Peyer's patch (tissue), 4 donors: ENCODE results near the gene DDX31.

ENCODE experiments used
- POLR2A ChIP-seq, 2 donors: fragments of 450-650 bp; IDR thresholded peaks; one replicate each; pipeline ENCODE4 v1.5.1; 2017; ENCODE audit warnings: antibody characterized with exemption in 2 of 2, mild to moderate bottlenecking in 2 of 2, moderate library complexity in 2 of 2
- TF ChIP-seq, protein P1 (sequence below), 6 experiments: fragments of 450-650 bp in 4 of 6; fragments of 200-600 bp in 2 of 6; sonication (generic) in 1 of 6; IDR thresholded peaks; one replicate each; pipeline ENCODE4 v1.5.1; 2017 to 2019; ENCODE audit warnings: antibody characterized with exemption in 6 of 6, mild to moderate bottlenecking in 3 of 6, moderate library complexity in 1 of 6

DNA sequence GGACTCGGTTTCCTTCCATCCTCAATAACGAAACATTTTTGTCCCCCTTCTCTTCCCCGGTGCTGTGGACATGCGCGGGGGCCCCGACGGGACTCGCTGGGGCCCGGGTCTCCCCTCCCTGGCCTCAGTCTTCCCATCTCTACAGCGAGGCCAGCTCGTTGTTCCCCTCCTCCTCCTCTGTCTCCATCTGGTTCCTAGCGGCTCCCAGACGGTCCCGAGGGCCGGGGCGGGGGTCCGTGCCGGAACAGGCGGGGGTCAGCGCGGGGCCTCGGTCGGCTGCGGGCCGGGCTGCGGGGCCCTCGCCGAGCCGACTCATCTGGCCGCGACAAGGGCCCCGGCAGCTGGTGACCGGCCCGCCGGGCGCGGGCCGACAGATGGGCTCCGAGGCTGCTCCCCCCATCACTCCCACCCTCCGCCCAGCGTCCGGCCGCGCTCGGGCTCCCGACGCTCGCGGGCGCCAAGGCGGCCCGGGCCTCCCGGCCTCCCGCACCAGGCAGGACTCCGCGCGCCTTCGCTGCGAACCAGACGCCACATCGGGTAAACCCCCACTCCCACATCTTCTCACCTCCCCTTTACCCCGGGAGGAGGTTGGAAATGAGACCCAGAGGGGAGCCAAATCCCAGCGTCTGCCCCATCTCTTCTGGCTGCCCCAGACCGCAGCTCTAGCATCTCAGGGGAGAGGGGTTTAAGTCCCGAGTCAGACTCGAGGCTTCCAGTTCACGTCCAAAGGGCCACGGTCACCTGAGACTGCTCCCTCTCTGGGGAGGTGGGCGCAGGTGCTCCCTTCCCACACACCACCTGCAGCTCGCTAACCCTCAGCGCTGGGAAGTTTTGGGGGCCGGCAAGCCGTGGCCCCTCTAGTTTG, 79.2 kb downstream of the DDX31 start:
- TF ChIP-seq, protein P1, sequence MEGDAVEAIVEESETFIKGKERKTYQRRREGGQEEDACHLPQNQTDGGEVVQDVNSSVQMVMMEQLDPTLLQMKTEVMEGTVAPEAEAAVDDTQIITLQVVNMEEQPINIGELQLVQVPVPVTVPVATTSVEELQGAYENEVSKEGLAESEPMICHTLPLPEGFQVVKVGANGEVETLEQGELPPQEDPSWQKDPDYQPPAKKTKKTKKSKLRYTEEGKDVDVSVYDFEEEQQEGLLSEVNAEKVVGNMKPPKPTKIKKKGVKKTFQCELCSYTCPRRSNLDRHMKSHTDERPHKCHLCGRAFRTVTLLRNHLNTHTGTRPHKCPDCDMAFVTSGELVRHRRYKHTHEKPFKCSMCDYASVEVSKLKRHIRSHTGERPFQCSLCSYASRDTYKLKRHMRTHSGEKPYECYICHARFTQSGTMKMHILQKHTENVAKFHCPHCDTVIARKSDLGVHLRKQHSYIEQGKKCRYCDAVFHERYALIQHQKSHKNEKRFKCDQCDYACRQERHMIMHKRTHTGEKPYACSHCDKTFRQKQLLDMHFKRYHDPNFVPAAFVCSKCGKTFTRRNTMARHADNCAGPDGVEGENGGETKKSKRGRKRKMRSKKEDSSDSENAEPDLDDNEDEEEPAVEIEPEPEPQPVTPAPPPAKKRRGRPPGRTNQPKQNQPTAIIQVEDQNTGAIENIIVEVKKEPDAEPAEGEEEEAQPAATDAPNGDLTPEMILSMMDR (IDR thresholded peaks at IDR 0.05): no peak
- no peak for TF ChIP-seq POLR2A (IDR thresholded peaks at IDR 0.05)
